Measurements from ENCODE around the gene PDK2.
A peak's percentile ranks its signal among the peaks of the same experiment; 100 is the strongest.

Gene PDK2

DNA sequence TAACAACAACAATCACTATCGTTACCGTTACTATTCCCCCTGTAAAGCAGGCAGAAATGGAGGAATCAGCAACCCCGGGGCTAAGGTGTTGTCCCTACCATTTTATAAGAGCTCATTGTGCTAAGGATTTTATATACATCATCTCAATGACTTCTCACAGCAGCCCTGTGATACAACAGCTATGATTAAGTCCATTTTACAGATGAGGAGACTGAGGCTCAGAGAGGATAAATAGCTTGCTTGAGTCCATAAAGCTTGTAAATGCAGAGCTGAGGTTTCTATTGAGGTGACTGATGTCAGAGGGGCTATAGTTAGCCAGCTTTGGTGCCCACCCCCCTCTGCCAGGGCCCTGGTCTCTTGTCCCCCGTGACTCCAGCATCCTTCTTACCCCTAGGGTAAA is 16.7 kb upstream of the PDK2 start:
- no peak for DNase-seq (ENCODE audit: low read depth in 1 of 2, low spot score in 1 of 2)

- DNase-seq (ENCODE audit: low read depth in 1 of 2, low spot score in 1 of 2): no peak
Measured at GRCh38 chr17:50079334-50080095, 15.6 kb upstream of the PDK2 start.

DNA sequence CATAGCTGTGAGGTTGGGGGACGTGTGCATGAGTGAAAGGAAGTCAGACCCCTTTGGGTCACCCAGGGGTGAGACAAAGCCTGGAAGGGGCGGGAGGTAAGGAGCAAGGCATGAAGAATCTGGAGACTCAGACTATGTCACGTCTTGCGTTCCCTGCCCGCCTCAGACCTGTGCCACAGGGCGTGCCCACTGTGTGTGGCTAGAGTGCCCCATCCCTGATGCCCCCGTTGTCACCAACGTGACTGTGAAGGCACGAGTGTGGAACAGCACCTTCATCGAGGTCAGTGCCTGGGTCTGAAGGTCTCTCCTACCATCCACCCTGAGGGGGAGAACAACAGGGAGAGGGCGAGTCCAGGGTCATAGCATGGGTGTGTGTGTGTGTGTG is 15.1 kb upstream of the PDK2 start:
- DNase-seq (ENCODE audit: low read depth in 1 of 2, low spot score in 1 of 2): no peak

GRCh38 chr17:50080827-50081226 is 14.3 kb upstream of the PDK2 start:
- no peak for DNase-seq (ENCODE audit: low read depth in 1 of 2, low spot score in 1 of 2)

DNA sequence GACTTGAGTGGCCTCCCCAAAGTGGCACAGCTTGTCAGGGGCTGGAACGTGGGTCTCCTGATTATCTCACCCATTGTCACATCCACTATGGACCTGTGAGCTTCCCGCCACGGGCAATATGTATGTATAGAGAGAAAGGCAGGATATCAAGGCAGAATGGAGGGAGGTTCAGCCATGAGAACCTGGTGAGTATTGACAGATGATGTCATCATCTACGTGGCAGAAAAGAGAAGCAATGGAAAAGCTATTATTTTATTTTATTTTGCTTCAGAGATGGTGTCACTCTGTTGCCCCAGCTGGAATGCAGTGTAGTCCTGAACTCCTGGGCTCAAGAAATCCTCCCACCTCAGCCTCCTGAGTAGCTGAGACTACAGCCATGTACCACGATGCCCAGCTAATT is 13.4 kb upstream of the PDK2 start:
- no peak for DNase-seq (ENCODE audit: low read depth in 1 of 2, low spot score in 1 of 2)

- peak; percentile 49 to 62 for DNase-seq (ENCODE audit: low read depth in 1 of 2, low spot score in 1 of 2)
Measured at GRCh38 chr17:50087246-50087911, 7.8 kb upstream of the PDK2 start.

DNA sequence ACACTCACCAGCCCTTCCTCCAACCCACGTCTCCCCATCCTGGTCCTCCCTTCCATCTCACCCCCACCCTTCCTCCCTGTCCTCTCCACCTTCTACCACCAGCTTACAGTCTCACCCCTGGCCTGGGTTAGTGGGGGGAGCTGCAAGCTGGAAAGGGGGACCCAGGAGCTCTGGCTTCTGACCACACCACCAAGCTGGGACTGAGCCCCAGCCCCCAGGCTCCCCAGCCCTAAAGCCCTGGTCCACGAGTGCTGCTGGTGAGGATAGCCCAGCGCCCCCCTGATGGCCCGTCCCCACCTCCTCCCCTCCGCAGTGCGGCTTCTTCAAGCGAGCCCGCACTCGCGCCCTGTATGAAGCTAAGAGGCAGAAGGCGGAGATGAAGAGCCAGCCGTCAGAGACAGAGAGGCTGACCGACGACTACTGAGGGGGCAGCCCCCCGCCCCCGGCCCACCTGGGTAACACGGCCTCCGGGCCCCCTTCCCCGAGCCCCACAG is 7.2 kb upstream of the PDK2 start:
- no peak for DNase-seq (ENCODE audit: low read depth in 1 of 2, low spot score in 1 of 2)

GRCh38 chr17:50088952-50089825 is 6.0 kb upstream of the PDK2 start:
- no peak for DNase-seq (ENCODE audit: low read depth in 1 of 2, low spot score in 1 of 2)

DNA sequence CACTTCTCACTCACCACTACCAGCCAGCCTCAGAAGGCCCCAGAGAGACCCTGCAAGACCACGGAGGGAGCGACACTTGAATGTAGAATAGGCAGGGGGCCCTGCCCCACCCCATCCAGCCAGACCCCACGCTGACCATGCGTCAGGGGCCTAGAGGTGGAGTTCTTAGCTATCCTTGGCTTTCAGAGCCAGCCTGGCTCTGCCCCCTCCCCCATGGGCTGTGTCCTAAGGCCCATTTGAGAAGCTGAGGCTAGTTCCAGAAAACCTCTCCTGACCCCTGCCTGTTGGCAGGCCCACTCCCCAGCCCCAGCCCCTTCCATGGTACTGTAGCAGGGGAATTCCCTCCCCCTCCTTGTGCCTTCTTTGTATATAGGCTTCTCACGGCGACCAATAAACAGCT is 5.1 kb upstream of the PDK2 start:
- DNase-seq (ENCODE audit: low read depth in 1 of 2, low spot score in 1 of 2): no peak

GRCh38 chr17:50090971-50091917 is 3.9 kb upstream of the PDK2 start:
- no peak for DNase-seq (ENCODE audit: low read depth in 1 of 2, low spot score in 1 of 2)

DNA sequence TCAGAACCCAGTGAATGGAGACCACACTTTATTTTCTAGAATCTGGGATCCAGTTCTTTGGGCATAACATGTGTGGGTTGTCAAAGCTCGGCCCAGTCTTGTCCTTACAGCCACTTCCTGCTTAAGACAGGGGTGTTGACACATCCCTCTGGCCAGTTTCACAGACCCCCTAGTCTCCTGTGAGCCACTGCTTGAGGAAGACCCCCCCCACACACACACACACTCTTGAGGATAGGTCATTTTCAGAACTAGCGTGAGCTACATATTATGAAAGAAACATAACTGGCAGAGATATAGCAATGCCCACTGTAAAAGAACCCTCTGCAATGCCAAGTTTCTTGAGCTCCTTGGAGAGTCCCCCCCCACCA is 3.2 kb upstream of the PDK2 start:
- DNase-seq (ENCODE audit: low read depth in 1 of 2, low spot score in 1 of 2): no peak

DNA sequence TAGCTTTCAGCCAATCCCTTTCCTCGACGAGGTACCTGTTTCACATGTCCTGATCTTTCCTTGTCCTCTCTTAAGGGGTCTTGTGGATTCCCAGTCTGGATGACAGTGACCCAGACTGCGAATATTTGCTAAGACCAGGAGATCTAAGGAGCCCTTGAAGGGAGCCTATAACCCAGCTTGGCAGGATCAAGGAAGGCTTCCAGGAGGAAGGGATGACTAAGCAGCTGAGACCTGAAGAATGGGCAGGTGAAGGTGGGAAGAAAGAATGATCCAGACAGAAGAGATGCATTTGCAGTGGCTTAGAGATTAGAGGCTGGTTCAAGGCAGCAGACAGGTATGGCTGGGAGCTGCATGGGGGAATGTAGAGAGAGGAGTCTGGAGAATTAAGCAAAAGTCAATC is 1.9 kb upstream of the PDK2 start:
- DNase-seq (ENCODE audit: low read depth in 1 of 2, low spot score in 1 of 2): no peak

GRCh38 chr17:50093807-50094206 is 1.3 kb upstream of the PDK2 start:
- DNase-seq (ENCODE audit: low read depth in 1 of 2, low spot score in 1 of 2): no peak

GRCh38 chr17:50094243-50094752 is 853 bp upstream of the PDK2 start:
- peak; percentile 81 to 88 for DNase-seq (ENCODE audit: low read depth in 1 of 2, low spot score in 1 of 2)

DNA sequence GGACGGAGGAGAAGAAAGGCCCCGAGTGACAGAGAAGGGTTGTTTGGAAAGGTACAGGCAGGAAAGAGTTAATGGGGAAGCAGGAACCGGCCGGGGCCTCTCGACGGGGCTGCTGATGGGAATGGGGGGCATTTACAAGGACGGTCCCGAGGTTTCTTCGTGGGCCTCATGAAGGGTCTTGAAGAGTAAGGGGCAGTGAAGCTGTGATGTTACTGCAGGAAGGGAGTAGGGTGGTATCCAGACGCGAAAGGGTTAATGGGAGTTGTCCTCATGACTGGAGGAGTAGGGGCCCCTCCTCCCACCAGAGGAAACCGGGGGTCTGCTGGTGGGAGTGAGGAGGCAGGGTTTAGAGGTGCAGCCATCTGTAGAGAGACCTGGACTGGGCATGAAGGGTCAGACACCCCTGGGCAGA is 481 bp downstream of the PDK2 start:
- DNase-seq (ENCODE audit: low read depth in 1 of 2, low spot score in 1 of 2): no peak

DNA sequence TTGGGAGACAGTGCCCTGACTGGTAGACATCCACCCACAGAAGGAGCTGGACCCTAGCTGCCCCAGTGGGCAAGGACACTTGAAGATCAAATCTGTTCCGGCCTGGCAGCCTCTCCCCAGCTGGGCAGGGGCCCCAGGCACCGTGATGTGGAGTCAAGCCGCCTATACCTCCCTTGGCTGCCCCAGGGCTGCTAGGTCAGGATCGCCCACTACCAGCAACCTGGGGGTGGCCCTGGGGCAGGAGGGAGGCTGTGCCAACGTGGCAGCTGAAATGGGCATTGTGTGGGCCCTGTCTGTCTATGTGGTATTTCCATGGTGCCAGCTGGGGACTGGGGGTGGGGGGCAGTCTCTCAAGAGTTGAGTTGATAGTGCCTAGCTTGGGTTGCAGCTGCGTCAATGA is 941 bp downstream of the PDK2 start:
- DNase-seq (ENCODE audit: low read depth in 1 of 2, low spot score in 1 of 2): no peak

GRCh38 chr17:50096758-50097157 is 1.6 kb downstream of the PDK2 start:
- DNase-seq (ENCODE audit: low read depth in 1 of 2, low spot score in 1 of 2): no peak

- no peak for DNase-seq (ENCODE audit: low read depth in 1 of 2, low spot score in 1 of 2)
Measured at GRCh38 chr17:50097455-50097854, 2.3 kb downstream of the PDK2 start.

DNA sequence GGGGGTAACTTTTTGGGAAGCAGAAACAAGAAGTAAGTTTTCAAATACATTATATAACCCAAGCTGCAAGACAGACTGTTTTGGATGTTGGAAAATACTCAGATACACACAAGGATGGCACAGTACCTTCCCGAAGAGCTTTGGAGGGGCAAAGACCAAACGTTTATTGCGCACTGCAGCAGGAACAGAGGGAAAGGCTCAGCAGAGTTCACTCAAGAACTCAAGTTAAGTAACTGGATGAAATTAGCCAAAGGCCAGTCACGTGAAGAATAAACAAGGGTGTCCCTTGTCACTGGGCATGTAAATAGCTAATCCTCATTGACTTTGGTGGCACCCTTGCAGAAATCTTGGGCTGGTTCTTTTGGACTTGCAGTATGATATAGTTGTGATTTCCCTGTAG is 2.8 kb downstream of the PDK2 start:
- no peak for DNase-seq (ENCODE audit: low read depth in 1 of 2, low spot score in 1 of 2)

- DNase-seq (ENCODE audit: low read depth in 1 of 2, low spot score in 1 of 2): no peak
Measured at GRCh38 chr17:50098583-50098982, 3.4 kb downstream of the PDK2 start.

DNA sequence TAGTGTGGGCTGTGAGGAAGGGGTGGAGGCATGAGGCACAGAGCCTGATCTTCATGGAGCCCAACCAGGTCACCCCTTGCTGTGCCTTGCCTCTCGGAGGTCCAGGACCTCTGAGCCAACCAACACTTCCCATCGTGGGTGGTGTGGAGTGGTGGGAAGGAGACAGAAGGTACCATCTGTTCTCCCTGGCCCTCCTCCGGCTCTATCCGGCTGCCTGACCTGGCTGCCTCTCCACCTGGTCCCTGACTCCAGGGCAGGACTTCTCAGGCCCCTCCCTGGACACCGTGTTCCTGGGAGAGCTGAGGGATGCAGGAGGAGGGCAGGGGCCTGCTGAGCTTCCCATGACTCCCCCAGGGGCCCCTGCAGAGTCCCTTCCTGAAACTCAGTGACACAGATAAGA is 3.9 kb downstream of the PDK2 start:
- no peak for DNase-seq (ENCODE audit: low read depth in 1 of 2, low spot score in 1 of 2)

Data from stimulated activated CD4-positive, alpha-beta T cell treated with anti-CD3 and anti-CD28 coated beads, Interleukin-15, amount 100 ng/mL, for 1 hour (primary cell).